GM10266 (cell line): Measurements from ENCODE around the gene INKA2.

Experiments used
- DNase-seq: peaks from one replicate; pipeline ENCODE4 v3.0.0; 2012; ENCODE audit errors: extremely low spot score
- CTCF ChIP-seq: IDR thresholded peaks from 2 replicates; pipeline ENCODE4 v1.5.1; 2012; ENCODE audit warnings: mild to moderate bottlenecking, low read depth; ENCODE audit not compliant: control insufficient read depth, insufficient read depth; ENCODE audit errors: missing control alignments

INKA2 gene

GRCh38 chr1:111731956-111732355 lies 7.2 kb downstream of the INKA2 start:
- TF ChIP-seq CTCF, result no peak
- DNase-seq, result no peak

- TF ChIP-seq CTCF, result no peak
- DNase-seq, result no peak
Observed at GRCh38 chr1:111730706-111731105, 8.5 kb downstream of the INKA2 start.

- DNase-seq, result no peak
- TF ChIP-seq CTCF, result no peak
Observed at GRCh38 chr1:111729946-111730681, 9.1 kb downstream of the INKA2 start.

- no peak for TF ChIP-seq CTCF
- no peak for DNase-seq
Observed at GRCh38 chr1:111729271-111729921, 9.8 kb downstream of the INKA2 start.

- TF ChIP-seq CTCF, result no peak
- DNase-seq, result no peak
Observed at GRCh38 chr1:111727056-111727455, 12.1 kb downstream of the INKA2 start.

GRCh38 chr1:111725192-111725591 lies 14.0 kb downstream of the INKA2 start:
- DNase-seq, result no peak

More at GRCh38 chr1:111725192-111725591, 14.0 kb downstream of the INKA2 start:
- no peak for TF ChIP-seq CTCF
